HG03097 (cell line): ENCODE results near the gene DYSF.

Experiments used
- ATAC-seq: cut with Tn5 transposase; IDR thresholded peaks from one replicate; pipeline ENCODE4 v1.9.1; 2021; ENCODE audit not compliant: unreplicated experiment, low FRiP score

Gene DYSF

DNA sequence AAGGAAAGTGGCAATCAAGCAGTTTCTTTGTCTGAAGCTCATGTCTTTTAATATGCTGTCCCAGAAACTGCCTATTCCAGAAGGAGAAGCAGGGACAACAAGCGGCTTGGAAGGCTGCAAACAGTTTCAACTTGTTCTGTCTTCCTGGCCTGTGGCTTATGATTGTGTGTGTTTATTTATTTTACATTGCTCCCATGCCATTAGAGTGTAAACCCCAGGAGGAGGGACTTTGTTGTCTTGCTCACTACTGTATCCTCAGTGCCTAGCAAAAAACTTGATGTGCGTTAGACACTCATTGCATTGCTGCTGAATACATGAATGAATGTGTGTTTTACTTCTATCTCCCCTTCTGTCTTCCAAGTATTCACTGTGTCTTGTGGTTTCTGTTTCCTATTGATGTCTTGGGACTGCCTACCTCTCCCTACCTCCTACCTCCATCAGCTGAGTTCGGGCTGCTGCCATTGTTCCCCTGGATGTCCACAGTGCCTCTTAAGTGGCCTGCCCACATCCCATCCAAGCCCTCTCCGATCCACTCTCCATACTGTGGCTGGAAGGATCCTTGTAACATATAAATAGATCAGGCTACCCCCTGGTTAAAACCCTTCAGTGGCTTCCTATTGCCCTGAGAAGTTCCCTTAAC, 261.4 kb downstream of the DYSF start:
- ATAC-seq = no peak

DNA sequence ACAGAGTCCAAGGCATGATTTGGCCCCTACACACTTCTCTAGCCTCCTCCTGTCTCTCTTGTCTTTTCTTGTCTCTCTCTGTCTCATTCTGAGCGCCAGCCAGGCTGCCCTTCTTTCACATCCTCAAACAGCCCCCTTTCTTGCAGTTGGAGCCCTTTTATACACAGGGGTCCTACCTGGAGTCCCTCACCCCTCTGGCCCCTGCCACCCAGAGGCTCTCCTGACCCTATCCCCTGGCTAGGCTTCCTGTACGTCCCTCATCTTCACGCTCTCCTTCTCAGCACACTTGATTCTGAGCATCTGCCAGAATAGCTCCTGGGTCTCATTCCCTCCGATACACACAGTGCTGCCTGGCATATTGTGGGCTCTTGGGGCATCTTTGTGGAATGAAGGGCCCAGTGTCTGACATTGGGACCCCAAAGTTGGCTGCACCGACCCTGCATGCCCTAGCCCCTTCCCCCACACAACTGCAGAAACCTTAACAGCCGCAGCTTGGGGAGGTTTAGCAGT, 261.9 kb downstream of the DYSF start:
- ATAC-seq = no peak

DNA sequence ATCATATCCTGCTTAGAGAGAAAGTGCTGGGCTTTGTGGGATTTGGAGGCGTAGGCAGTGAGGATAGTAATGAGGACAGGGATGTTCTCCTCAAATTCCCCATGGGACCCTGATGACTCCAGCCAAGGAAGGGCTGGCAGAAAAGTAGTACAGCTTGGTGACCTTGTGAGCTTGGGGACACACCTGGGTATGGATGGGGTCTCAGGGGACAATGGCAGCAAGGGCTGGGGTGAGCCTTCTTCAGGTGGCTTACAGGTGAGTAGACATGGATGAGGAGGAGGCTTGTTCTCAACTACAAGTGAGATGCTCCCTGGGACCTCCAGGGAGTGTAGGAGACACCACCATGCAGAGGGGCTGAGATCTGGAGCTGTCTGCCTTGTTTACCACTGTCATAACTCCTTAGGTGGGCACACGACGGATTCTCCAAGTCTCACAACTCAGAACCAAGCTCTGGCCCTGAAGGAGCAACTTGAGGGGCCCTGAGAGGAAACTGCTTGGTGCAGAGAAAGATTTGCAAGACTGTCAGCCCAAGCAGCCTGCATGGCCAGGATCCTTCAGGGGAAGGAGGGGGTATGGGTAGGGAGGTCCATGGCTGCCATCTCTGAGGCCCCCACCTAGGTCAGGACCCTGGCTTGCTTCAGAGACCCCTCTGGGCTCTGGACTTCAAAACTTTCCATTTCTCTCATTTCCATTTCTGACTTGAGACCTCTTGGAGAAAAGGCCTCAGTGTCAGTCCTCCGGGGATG, 262.8 kb downstream of the DYSF start:
- ATAC-seq = no peak

DNA sequence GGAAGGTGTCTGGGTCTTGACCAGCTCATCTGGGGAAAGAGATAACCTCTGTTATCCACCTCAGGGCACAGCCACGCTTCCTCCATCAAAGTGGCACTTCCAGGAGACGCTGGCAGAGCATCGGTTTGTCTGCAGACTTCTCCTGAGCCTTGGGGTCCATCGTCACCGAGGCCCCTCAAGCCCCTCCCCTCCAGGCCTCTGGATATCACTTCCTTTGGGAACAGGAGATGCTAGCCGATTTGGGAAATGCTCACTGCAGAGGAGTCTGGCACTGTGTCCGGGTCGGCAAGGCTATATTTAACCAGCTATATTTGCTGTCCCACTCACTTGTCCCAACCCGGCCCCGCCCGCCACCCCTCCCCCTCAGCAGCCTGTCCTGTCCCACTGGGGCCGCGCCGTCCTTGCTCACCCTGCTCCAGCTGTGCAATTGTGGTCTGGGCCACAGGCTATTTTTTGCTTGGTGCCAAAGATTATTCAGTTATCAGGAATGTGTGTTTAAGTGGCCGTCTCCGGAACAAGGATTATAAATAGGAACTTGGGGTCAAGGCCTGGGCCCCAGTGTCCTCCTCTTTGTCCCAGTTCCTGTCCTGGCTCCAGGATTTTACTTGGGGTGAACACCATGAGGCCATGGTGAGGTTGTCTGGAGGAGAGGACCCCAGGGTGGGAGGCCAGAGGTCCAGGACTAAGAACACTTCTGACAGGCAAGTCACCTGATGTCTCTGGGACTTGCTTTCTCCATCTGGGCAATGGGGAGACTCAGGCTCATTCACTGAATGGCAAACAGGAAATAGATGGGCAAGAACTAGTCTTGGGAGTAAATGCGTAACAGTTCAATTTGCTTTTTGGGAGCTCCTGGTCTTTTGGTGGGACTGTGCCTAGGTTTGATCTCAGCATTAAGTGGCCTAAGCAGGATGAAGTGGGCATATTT, 263.6 kb downstream of the DYSF start:
- ATAC-seq = no peak

DNA sequence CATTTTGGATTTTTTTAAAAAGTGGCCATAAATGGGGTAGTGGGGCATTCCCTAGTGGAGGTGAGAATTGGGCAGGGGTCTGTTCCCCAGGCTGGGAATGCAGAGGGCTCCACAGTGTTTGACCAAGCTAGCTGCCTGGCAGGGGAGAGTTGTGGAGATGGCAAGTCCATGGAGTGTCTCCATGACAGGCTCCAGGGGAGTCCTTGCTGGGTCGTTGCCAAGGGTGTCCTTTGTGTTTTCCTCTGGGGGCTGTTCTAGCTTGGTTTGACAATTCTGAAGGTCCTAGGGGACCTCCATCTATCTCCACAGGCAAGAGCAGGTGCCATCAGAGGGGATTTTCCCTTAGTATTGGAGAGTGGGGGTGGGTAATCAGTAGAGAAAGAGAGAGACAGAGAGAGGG, 265.3 kb downstream of the DYSF start:
- no peak for ATAC-seq

DNA sequence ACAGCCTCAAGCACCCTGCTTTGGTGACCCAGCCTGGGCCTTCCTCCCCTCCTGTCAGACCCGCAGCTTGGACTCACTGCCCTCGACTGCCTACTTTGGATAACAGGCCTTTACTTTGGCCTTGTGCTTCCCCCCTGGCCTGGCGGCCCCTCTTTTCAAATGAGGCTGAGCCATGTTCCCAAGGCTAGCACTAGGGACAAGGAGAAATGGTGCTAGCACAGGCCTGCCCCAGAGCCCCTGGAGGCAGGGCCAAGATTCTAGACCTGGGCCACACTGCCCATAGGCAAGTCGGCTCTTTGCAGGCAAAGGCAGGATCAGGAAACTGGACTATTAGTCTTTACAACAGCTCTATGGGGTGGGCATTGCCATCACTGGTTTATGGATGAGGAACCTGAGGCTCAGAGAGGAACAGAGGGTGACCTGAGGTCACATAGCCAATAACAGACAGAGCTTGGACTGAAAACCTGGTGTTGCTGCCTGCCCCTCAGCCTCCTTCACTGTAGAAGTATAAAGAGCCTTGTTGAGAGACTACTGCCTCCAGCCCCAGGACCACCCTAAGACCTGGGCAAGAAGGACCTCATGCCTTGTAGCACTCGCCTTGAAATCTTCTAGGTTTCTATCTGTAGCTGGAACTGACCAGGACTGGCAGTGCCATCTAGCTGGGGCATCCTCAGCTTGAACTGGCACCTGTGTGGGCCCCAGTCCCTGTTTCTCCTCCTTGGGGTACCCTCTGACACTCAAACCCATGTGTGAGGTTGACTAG, 266.3 kb downstream of the DYSF start:
- ATAC-seq = no peak

GRCh38 chr2:71720283-71720560, 266.9 kb downstream of the DYSF start:
- ATAC-seq = no peak

GRCh38 chr2:71720596-71721361, 267.4 kb downstream of the DYSF start:
- no peak for ATAC-seq

GRCh38 chr2:71721362-71721665, 268.0 kb downstream of the DYSF start:
- no peak for ATAC-seq

- ATAC-seq = no peak
Measured at GRCh38 chr2:71721669-71722068, 268.3 kb downstream of the DYSF start.

- no peak for ATAC-seq
Measured at GRCh38 chr2:71722286-71722685, 268.9 kb downstream of the DYSF start.

DNA sequence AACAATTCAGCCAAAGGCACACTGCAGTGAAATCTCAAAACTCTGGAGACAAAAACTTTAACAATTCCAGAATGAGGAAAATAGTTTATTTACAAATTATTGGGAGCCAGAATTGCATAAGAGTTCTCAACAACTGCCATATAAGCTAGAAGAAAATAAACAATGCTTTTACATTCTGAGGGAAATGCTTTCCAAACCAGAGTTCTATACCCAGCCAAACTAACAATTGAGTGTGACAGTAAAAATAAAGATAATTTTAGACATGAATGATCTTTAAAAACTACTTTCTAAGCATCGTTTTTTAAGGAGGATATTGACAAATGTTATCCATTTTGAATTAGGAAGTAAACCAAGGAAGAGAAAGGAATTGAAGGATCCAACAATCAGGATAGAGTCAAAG, 271.4 kb downstream of the DYSF start:
- ATAC-seq = no peak

DNA sequence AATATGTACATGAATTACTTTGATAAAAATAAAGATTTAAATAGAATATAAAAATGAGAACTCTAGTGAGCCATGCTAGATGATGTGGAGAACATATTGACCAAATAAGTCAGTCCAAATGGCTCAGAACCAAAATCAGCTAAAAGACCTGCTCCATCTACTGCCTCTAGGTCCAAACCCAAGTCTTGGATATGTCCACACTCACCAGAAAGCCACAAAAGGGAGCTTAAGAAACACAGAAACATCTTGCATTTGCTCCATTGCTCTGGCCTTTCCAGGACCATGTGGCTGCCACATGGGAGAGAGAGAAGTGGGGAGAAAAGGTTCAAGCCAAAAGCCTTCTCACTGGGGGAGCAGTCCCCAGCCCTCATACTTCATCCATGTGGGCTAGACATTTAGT, 272.5 kb downstream of the DYSF start:
- ATAC-seq = no peak

GRCh38 chr2:71727562-71727961, 274.2 kb downstream of the DYSF start:
- ATAC-seq = no peak

DNA sequence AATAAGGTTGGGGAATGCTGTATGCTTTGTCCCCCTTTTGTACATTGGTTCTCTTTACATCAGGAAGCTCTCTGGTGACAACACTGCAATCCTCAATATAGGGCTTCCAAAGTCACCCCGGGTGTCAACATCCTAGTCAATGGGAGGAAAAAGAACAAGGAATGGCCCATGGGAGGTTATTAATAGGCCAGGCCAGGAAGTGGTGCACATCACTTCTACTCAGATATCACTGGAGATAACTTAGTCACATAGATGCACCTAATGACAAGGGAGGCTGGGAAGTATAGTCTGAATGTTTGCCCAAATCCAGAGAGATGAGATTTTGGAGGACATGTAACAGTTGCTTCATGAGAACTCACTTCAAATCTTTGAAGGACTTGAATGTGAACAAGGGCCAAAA, 274.7 kb downstream of the DYSF start:
- no peak for ATAC-seq

DNA sequence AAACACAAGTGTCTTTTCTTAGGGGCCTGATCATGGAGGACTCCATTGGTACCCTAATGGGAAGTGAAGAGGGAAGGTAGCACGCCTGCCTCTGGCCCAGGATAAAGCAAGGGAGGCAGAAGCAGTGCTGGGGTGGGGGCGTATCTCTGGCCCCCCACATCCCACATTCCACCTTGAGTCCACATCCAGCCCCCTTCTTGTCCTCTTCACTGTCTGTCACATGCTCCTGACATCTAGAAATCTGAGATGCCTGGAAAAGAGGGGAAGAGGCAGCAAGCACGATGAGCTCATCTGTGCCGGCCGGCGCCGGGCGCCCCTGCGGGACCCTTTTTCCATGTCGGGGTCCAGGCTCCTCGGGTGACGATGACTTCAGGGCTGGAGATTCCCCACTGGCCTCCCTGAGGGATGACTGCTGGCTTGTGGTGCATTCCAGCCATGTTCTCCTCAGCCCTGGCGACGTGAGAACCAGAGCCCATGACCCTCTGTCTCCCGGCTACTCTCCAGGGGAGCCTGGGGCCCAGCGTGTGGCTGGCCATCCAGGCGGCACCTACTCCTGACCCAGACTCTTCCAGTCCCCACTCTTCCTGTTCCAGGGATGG, 277.5 kb downstream of the DYSF start:
- no peak for ATAC-seq

DNA sequence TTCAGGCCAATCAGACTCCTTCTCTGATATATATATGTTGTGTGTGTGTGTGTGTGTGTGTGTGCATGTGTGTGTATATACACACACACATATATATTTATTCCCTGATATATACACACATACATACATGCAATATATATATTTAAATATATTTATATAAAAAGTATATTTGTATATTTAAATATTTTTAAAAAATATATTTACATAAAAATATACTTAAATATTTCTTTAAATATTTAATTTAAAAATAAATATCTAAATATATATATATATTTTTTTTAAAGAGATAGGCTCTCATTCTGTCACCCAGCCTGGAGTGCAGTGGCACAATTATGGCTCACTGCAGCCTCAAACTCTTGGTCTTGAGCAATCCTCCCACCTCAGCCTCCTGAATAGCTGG, 281.3 kb downstream of the DYSF start:
- no peak for ATAC-seq

GRCh38 chr2:71735676-71736075, 282.3 kb downstream of the DYSF start:
- ATAC-seq = no peak
